ENCODE results near the gene EID2B.

The EID2B gene

DNA sequence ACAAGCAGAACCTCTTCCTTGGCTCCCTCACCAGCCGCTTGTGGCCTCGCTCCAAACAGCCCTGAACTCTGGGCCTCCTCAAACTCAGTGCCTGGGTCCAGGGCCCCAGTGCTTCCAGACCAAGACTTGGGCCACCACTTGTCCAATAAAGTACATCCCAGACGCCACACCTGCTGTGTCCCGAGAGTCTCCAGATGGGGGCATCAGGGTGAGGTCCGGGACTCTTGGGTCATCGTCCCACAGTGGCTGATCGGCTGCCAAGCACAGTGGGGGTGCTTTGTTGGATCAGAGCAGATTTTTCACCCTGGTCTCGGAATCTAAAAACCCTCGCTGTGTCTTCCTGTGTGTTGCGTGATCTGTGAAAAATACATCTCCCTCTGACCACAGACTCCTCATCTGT lies 42.9 kb downstream of the EID2B start:
- Histone ChIP-seq H3K27me3 (ENCODE audit: control insufficient read depth in 2 of 2, insufficient read depth in 2 of 2, low read length in 2 of 2) (no peaks in the 10 kb centered on the region), H3K9ac (ENCODE audit: low read depth in 1 of 2, low read length in 2 of 2) (no peak overlapping the region), H3K9me3 (ENCODE audit: control insufficient read depth in 2 of 2, low read length in 2 of 2) (no peaks in the 10 kb centered on the region), H3K4me1 (ENCODE audit: control insufficient read depth in 2 of 2, insufficient read depth in 2 of 2, low read length in 2 of 2) (no peaks in the 10 kb centered on the region), H3K36me3 (ENCODE audit: control insufficient read depth in 2 of 2, insufficient read depth in 2 of 2, low read length in 2 of 2) (peaks cover 19 to 43% of the 10 kb centered on the region in 2 donors), H3K4me3 (ENCODE audit: low read length in 2 of 2) (no peak overlapping the region), H3K27ac (ENCODE audit: low read depth in 2 of 2, low read length in 2 of 2) (no peak overlapping the region)

GRCh38 chr19:39483141-39483540 lies 49.5 kb downstream of the EID2B start:
- Histone ChIP-seq H3K9me3 (ENCODE audit: control insufficient read depth in 2 of 2, low read length in 2 of 2) (no peaks in the 10 kb centered on the region), H3K36me3 (ENCODE audit: control insufficient read depth in 2 of 2, insufficient read depth in 2 of 2, low read length in 2 of 2) (peaks cover 7 to 20% of the 10 kb centered on the region in 2 donors), H3K4me1 (ENCODE audit: control insufficient read depth in 2 of 2, insufficient read depth in 2 of 2, low read length in 2 of 2) (peaks cover 13 to 14% of the 10 kb centered on the region in 2 donors), H3K9ac (ENCODE audit: low read depth in 1 of 2, low read length in 2 of 2) (no peak overlapping the region), H3K27me3 (ENCODE audit: control insufficient read depth in 2 of 2, insufficient read depth in 2 of 2, low read length in 2 of 2) (no peaks in the 10 kb centered on the region), H3K4me3 (ENCODE audit: low read length in 2 of 2) (no peak overlapping the region), H3K27ac (ENCODE audit: low read depth in 2 of 2, low read length in 2 of 2) (no peak overlapping the region)

DNA sequence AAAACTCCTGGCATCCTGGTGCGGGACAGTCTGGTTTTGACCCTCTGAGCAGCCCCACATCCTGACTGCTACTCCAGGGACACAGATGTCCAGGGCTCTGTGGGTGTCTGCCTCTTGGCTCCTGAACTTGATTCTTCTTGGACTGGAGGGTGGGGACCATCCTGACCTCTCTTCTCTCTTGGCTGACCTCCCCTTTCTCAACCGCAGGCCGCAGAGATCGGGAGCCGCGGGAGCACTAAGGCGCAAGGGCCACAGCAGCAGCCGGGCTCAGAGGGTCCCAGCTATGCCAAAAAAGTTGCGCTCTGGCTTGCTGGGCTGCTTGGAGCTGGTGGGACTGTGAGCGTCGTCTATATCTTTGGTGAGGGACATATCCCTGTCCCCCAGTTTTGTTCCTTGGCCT lies 51.0 kb downstream of the EID2B start:
- H3K27ac ChIP-seq (ENCODE audit: low read depth in 2 of 2, low read length in 2 of 2) = no peak overlapping the region
- H3K9ac ChIP-seq (ENCODE audit: low read depth in 1 of 2, low read length in 2 of 2) = peak overlapping the region; percentile 87 to 95
- no peaks in the 10 kb centered on the region for H3K27me3 ChIP-seq (ENCODE audit: control insufficient read depth in 2 of 2, insufficient read depth in 2 of 2, low read length in 2 of 2)
- peaks cover 3 to 14% of the 10 kb centered on the region in 2 donors for H3K36me3 ChIP-seq (ENCODE audit: control insufficient read depth in 2 of 2, insufficient read depth in 2 of 2, low read length in 2 of 2)
- peaks cover 13 to 14% of the 10 kb centered on the region in 2 donors for H3K4me1 ChIP-seq (ENCODE audit: control insufficient read depth in 2 of 2, insufficient read depth in 2 of 2, low read length in 2 of 2)
- H3K9me3 ChIP-seq (ENCODE audit: control insufficient read depth in 2 of 2, low read length in 2 of 2) = no peaks in the 10 kb centered on the region
- peak overlapping the region; percentile 96 to 98 for H3K4me3 ChIP-seq (ENCODE audit: low read length in 2 of 2)

- Histone ChIP-seq H3K27ac (ENCODE audit: low read depth in 2 of 2, low read length in 2 of 2) (peak overlapping the region in 1 of 2 donors; percentile 74), H3K9me3 (ENCODE audit: control insufficient read depth in 2 of 2, low read length in 2 of 2) (no peaks in the 10 kb centered on the region), H3K4me3 (ENCODE audit: low read length in 2 of 2) (peak overlapping the region; percentile 96 to 98), H3K9ac (ENCODE audit: low read depth in 1 of 2, low read length in 2 of 2) (peak overlapping the region; percentile 87 to 95), H3K36me3 (ENCODE audit: control insufficient read depth in 2 of 2, insufficient read depth in 2 of 2, low read length in 2 of 2) (peaks cover 3 to 13% of the 10 kb centered on the region in 2 donors), H3K4me1 (ENCODE audit: control insufficient read depth in 2 of 2, insufficient read depth in 2 of 2, low read length in 2 of 2) (peaks cover 13 to 14% of the 10 kb centered on the region in 2 donors), H3K27me3 (ENCODE audit: control insufficient read depth in 2 of 2, insufficient read depth in 2 of 2, low read length in 2 of 2) (no peaks in the 10 kb centered on the region)
Observed at GRCh38 chr19:39481229-39481545, 51.5 kb downstream of the EID2B start.

Measured in mucosa of rectum (tissue), 2 donors.